Stimulated activated naive CD4-positive, alpha-beta T cell treated with Interleukin-2 at 50 U/mL for 16 hours (primary cell): ENCODE data around the gene C19orf33.
"Not testable (repeated sequence)": the region's sequence is repeated elsewhere in the genome, so short reads cannot be mapped to it uniquely, and the experiment has no call there.

Experiments
- DNase-seq: peaks from one replicate; lab custom pipeline; 2025; lab: John Stamatoyannopoulos, UW

The C19orf33 gene

GRCh38 chr19:38309615-38310278 lies 5.7 kb downstream of the C19orf33 start:
- DNase-seq, result no peak

GRCh38 chr19:38310279-38310670 lies 6.2 kb downstream of the C19orf33 start:
- no peak for DNase-seq

- no peak for DNase-seq
Measured at GRCh38 chr19:38310986-38311385, 6.9 kb downstream of the C19orf33 start.

GRCh38 chr19:38315657-38316476 lies 11.8 kb downstream of the C19orf33 start, which contains the start of gene YIF1B:
YIF1B (minus strand) TSS chr19:38315947; CDS start chr19:38315917, 30 bp downstream.
- peak; percentile 98 for DNase-seq

- no peak for DNase-seq
Measured at GRCh38 chr19:38316477-38317067, 12.5 kb downstream of the C19orf33 start.

- no peak for DNase-seq
Measured at GRCh38 chr19:38317104-38317612, 13.1 kb downstream of the C19orf33 start.

- DNase-seq, result no peak
Measured at GRCh38 chr19:38318660-38319059, 14.6 kb downstream of the C19orf33 start.

- DNase-seq, result peak; percentile 58
Measured at GRCh38 chr19:38319421-38320258, 15.6 kb downstream of the C19orf33 start, which contains the start of gene KCNK6. KCNK6 (plus strand) TSS chr19:38319845; CDS start chr19:38319951, 106 bp downstream.

- DNase-seq, result no peak
Measured at GRCh38 chr19:38320969-38321339, 16.9 kb downstream of the C19orf33 start.

- DNase-seq, result no peak
Measured at GRCh38 chr19:38321646-38322196, 17.7 kb downstream of the C19orf33 start.

GRCh38 chr19:38323291-38323690 lies 19.2 kb downstream of the C19orf33 start:
- DNase-seq, result no peak

- no peak for DNase-seq
Measured at GRCh38 chr19:38324431-38324830, 20.4 kb downstream of the C19orf33 start.

GRCh38 chr19:38326591-38326990 lies 22.5 kb downstream of the C19orf33 start:
- DNase-seq, result no peak

- DNase-seq, result no peak
Measured at GRCh38 chr19:38329651-38330050, 25.6 kb downstream of the C19orf33 start.

- no peak for DNase-seq
Measured at GRCh38 chr19:38331728-38332127, 27.7 kb downstream of the C19orf33 start.

- no peak for DNase-seq
Measured at GRCh38 chr19:38333245-38333644, 29.2 kb downstream of the C19orf33 start.

GRCh38 chr19:38335949-38336637 lies 32.0 kb downstream of the C19orf33 start:
- peak; percentile 95 for DNase-seq

- DNase-seq, result peak; percentile 96
Measured at GRCh38 chr19:38336638-38337359, 32.7 kb downstream of the C19orf33 start.

GRCh38 chr19:38337360-38337653 lies 33.3 kb downstream of the C19orf33 start:
- DNase-seq, result no peak

- DNase-seq, result not testable (repeated sequence)
Measured at GRCh38 chr19:38339011-38339410, 35.0 kb downstream of the C19orf33 start.
